WI38 (cell line): ENCODE data around the gene RANBP1.

Source experiments
- H3K4me3 ChIP-seq: 2 replicates; pipeline ENCODE4 v1.5.1; 2011; ENCODE audit warnings: low read depth, mild to moderate bottlenecking, control low read depth, low read length
- CTCF ChIP-seq: IDR thresholded peaks from 2 replicates; pipeline ENCODE4 v1.5.1; 2012; ENCODE audit warnings: low read depth, mild to moderate bottlenecking, control low read depth, low read length

The RANBP1 gene

GRCh38 chr22:20110359-20110985, 5.4 kb upstream of the RANBP1 start:
- no peak for TF ChIP-seq CTCF
- no peak overlapping the region for H3K4me3 ChIP-seq

- peak; percentile 31; the same call in 1 of the 2 replicates for TF ChIP-seq CTCF
- no peak overlapping the region for H3K4me3 ChIP-seq
Observed at GRCh38 chr22:20111045-20111688, 4.7 kb upstream of the RANBP1 start.

- H3K4me3 ChIP-seq = no peak overlapping the region
- no peak for TF ChIP-seq CTCF
Observed at GRCh38 chr22:20111689-20112622, 3.9 kb upstream of the RANBP1 start.

- no peak overlapping the region for H3K4me3 ChIP-seq
- no peak for TF ChIP-seq CTCF
Observed at GRCh38 chr22:20112623-20113511, 3.0 kb upstream of the RANBP1 start.

GRCh38 chr22:20113551-20114310, 2.2 kb upstream of the RANBP1 start:
- TF ChIP-seq CTCF = no peak
- H3K4me3 ChIP-seq = no peak overlapping the region
